Activated T-cell treated with anti-CD3 and anti-CD28 coated beads, Interleukin-2, amount 50 U/mL, for 72 hours (primary cell): Measurements from ENCODE around the gene CCDC142. TPM values are rescaled to one million over a fixed set of nuclear protein-coding genes. Genes with fewer than 3 reads are reported as not detected.
A peak's percentile ranks its signal among the peaks of the same experiment; 100 is the strongest.

ENCODE experiments used
- ATAC-seq, 2 donors: fragments of 150-1000 bp; cut with Tn5 transposase; replicated peaks in 1 of 2; 2 replicates each; pipeline ENCODE4 v1.10.0; 2021; ENCODE audit warnings: moderate library complexity in 2 of 2, mild to moderate bottlenecking in 1 of 2
- DNase-seq, 2 donors: peaks; one replicate each; pipeline ENCODE4 v3.0.0; 2021 to 2022; ENCODE audit warnings: mixed read lengths in 1 of 2
- H3K27ac Mint-ChIP-seq: one replicate; pipeline ENCODE4 v1.8.0; 2022; ENCODE audit warnings: mild to moderate bottlenecking, moderate library complexity, mixed read lengths
- H3K27me3 Mint-ChIP-seq: one replicate; pipeline ENCODE4 v1.8.0; 2022; ENCODE audit warnings: low read depth, mixed read lengths
- H3K36me3 Mint-ChIP-seq, 2 donors: one replicate each; pipeline ENCODE4 v1.8.0; 2022; ENCODE audit warnings: mixed read lengths in 2 of 2, mild to moderate bottlenecking in 1 of 2; ENCODE audit not compliant: insufficient read depth in 2 of 2
- H3K4me1 Mint-ChIP-seq: one replicate; pipeline ENCODE4 v1.8.0; 2022; ENCODE audit warnings: low read depth, mixed read lengths
- H3K4me3 Mint-ChIP-seq, 2 donors: one replicate each; pipeline ENCODE4 v1.8.0; 2022; ENCODE audit warnings: mild to moderate bottlenecking in 2 of 2, mixed read lengths in 2 of 2, moderate library complexity in 2 of 2
- H3K9me3 Mint-ChIP-seq, 2 donors: one replicate each; pipeline ENCODE4 v1.8.0; 2022; ENCODE audit warnings: mixed read lengths in 2 of 2
- total RNA-seq, 2 donors: library from RNA; stranded (reverse); gene quantifications; one replicate each; pipeline ENCODE4 v1.2.3, GENCODE V29; 2022

The CCDC142 gene
- total RNA-seq, 2 donors from 2014 or later = 9.0 to 9.5 TPM

GRCh38 chr2:74499940-74500577 lies 17.3 kb upstream of the CCDC142 start:
- no peak for DNase-seq
- no peak overlapping the region for H3K27ac Mint-ChIP-seq
- no peak for ATAC-seq
- peak overlapping the region in 1 of 2 donors; percentile 93 for H3K4me3 Mint-ChIP-seq
- peaks cover 3 to 10% of the 10 kb centered on the region in 2 donors for H3K36me3 Mint-ChIP-seq
- no peaks in the 10 kb centered on the region for H3K9me3 Mint-ChIP-seq
- peaks cover 49% of the 10 kb centered on the region for H3K4me1 Mint-ChIP-seq
- H3K27me3 Mint-ChIP-seq = peaks cover 70% of the 10 kb centered on the region

- H3K4me1 Mint-ChIP-seq = peaks cover 43% of the 10 kb centered on the region
- H3K27me3 Mint-ChIP-seq = peaks cover 64% of the 10 kb centered on the region
- DNase-seq (peak; percentile 48 to 51), ATAC-seq (peak; percentile 14 to 26)
- H3K9me3 Mint-ChIP-seq = no peaks in the 10 kb centered on the region
- H3K4me3 Mint-ChIP-seq = peak within 1 kb of the TSS; percentile 83 to 93
- H3K36me3 Mint-ChIP-seq = peaks cover 0 to 5% of the 10 kb centered on the region in 2 donors
- peak within 1 kb of the TSS; percentile 56 for H3K27ac Mint-ChIP-seq
These were observed 16.6 kb upstream of the CCDC142 start, which contains the start of gene LBX2 for GRCh38 chr2:74499267-74499939. Gene LBX2 (minus strand): TSS chr2:74499603. CDS start chr2:74499537, 66 bp downstream.

DNA sequence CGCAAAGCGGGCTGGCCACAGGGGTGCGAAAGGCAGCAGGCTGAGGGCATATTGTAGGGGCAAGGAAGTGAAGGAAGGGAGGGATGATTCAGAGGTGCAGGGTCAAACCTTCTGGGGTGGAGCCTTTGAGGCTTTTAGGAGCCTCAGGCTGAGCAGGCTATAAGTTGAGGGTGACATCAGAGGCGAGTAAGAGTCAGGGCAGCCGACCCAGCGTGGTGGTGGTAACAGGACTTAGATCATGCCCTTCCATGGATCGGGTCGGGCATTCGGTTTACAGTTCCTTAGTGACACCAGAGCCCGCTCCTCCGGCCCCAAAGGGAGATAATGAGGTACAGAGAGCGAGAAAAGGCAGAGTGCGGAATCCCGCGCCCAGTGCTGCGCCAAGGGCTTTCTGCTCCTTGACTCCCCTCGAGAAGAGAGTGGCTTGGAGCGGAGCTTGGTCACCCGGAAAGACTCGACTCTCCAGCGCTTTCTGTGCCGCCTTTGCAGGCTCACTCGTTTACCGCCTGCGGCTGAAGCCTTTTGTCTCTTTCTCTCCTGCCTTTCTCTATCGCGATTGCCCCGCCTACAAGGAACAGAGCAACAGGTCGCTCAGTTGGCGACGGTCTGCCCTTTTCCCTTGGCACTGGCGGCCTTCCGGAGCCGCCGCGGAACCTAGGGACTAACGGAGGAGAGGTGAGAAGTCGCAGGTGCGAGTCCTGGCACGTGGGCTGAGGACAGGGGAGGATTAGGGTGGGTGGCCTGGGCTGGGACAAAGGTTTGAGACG lies 15.9 kb upstream of the CCDC142 start:
- H3K4me1 Mint-ChIP-seq = peaks cover 36% of the 10 kb centered on the region
- ATAC-seq = peak; percentile 72 to 74
- peak overlapping the region; percentile 56 for H3K27ac Mint-ChIP-seq
- DNase-seq = peak; percentile 54 to 55
- peaks cover 57% of the 10 kb centered on the region for H3K27me3 Mint-ChIP-seq
- no peaks in the 10 kb centered on the region for H3K9me3 Mint-ChIP-seq
- H3K36me3 Mint-ChIP-seq = peaks cover 0 to 3% of the 10 kb centered on the region in 2 donors
- peak overlapping the region; percentile 83 to 93 for H3K4me3 Mint-ChIP-seq

GRCh38 chr2:74497777-74498499 lies 15.1 kb upstream of the CCDC142 start:
- Mint-ChIP-seq H3K27ac (no peak overlapping the region), H3K4me1 (peaks cover 30% of the 10 kb centered on the region), H3K36me3 (peaks cover 2 to 3% of the 10 kb centered on the region in 2 donors), H3K27me3 (peaks cover 54% of the 10 kb centered on the region), H3K9me3 (no peaks in the 10 kb centered on the region), H3K4me3 (peak overlapping the region; percentile 83 to 93)
- DNase-seq = peak; percentile 34 to 52
- peak; percentile 31 to 57 for ATAC-seq

DNA sequence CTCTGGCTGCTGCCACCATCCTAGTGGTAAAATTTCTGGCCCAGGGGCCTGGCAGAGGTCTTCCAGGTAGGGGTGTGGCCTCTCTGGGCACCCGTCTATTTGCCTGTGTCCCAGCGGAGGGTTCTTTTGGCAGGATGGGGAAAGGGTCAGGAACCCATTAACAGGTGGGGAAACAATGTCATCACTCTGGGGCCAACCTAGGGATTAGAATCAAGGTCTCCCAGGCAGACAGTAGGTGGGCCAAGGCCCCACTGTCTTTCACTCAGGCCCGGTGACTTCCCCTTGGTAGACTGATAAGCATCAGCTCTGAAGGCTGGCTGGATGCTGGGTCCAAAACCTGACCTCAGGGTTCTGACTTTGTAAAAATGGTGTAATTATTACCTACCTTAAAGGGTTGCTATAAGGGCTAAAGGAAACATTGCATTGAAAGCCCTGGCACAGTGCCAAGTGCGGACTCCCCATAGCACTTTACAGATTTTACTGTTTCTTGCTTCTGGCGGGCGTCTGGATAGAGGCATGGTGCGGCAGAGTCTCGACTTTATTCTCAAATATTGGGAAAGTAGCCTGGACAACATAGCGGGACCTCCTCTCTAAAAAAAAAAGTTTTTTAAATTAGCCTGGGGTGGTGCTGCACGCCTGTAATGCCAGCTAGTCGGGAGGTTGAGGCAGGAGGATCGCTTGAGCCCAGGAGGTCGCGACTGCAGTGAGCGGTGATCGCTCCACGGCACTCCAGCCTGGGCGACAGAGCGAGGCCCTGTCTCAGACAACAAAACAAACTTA lies 14.4 kb upstream of the CCDC142 start:
- DNase-seq = no peak
- no peak for ATAC-seq
- Mint-ChIP-seq H3K4me1 (peaks cover 28% of the 10 kb centered on the region), H3K27me3 (peaks cover 46% of the 10 kb centered on the region), H3K4me3 (peak overlapping the region; percentile 83 to 93), H3K36me3 (peaks cover 2 to 3% of the 10 kb centered on the region in 2 donors), H3K9me3 (no peaks in the 10 kb centered on the region), H3K27ac (no peak overlapping the region)

DNA sequence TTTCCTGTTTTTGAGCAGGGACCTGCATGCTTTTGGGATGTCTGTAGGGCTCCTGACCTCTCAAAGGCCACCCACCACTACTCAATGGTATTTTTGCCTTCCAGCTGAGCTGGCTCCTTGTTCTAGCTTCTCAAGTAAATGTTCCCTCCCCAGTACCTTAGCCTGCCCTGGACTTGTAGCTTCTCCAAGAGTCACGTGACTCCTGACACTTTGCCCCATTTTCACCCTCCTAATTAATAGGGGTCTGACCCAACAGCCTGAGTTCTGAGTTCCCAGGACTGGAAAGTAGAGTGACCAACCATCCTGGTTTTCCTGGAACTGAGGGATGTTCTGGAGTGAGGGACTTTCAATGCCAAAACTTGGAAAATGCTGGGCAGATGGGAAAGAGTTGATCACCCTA lies 12.6 kb upstream of the CCDC142 start:
- no peak for DNase-seq
- no peaks in the 10 kb centered on the region for H3K9me3 Mint-ChIP-seq
- H3K4me3 Mint-ChIP-seq = no peak overlapping the region
- ATAC-seq = no peak
- peaks cover 29% of the 10 kb centered on the region for H3K27me3 Mint-ChIP-seq
- peaks cover 21% of the 10 kb centered on the region for H3K4me1 Mint-ChIP-seq
- H3K27ac Mint-ChIP-seq = no peak overlapping the region
- H3K36me3 Mint-ChIP-seq = peaks cover 2 to 5% of the 10 kb centered on the region in 2 donors

DNA sequence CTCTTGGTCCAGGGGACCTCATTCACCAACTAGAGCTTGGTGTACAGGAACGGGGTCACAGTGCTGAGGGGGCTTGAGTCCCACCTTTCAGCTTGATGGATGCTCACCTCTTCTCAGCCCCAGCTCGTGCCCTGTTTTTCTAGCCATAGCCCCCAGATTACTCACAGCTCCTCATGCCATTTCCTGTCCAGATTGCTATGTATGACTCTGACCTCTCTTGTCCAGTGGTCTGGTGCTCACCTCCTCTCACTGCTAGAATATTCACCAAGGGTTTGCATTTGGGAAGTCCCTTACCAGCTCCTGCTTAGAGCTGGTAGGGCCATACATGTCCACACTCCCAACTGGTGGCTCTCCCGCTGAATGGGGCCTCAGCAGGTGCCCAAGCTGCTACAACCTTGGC lies 10.7 kb upstream of the CCDC142 start:
- no peak overlapping the region for H3K4me3 Mint-ChIP-seq
- DNase-seq (no peak), ATAC-seq (no peak)
- H3K4me1 Mint-ChIP-seq = peaks cover 13% of the 10 kb centered on the region
- peaks cover 2 to 8% of the 10 kb centered on the region in 2 donors for H3K36me3 Mint-ChIP-seq
- H3K9me3 Mint-ChIP-seq = no peaks in the 10 kb centered on the region
- H3K27ac Mint-ChIP-seq = no peak overlapping the region
- H3K27me3 Mint-ChIP-seq = peaks cover 13% of the 10 kb centered on the region

DNA sequence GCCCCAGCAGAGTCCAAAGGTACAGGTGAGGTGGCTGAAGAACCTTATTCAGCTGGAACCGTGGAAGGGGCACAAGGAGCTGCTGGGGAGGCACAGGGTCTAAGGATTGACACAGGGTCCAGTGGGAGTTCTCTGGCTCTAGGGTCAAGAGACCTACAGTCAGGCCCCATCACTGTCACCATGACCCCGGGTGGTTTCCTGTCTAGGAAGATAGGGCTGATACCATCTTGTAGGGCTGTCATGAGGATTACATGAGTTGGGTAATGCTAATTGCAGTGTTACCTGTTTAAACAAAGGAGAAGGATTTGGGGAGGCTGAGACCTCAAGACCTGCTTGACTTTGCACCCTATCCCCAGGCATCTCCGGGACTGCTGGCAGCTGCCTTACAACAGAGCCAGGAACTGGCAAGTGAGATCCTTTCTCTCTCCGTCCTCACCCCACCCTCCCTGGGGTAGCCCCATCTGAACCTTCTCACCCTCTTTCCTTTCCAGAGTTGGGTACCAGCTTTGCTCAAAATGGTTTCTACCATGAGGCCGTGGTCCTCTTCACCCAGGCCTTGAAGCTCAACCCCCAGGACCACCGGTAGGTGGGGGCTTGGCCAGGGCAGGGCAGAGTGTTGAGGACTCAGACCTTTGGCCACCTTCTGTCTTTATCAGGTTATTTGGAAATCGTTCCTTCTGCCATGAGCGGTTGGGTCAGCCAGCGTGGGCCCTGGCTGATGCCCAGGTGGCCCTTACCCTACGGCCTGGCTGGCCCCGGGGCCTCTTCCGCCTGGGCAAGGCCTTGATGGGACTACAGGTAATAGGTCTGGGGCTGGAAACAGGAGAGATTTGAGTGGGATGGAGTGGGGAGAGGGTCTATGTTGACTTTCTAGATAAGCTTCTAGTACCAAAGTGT lies 9.1 kb upstream of the CCDC142 start:
- Mint-ChIP-seq H3K4me1 (no peaks in the 10 kb centered on the region), H3K27me3 (no peaks in the 10 kb centered on the region), H3K9me3 (no peaks in the 10 kb centered on the region), H3K36me3 (peaks cover 2 to 5% of the 10 kb centered on the region in 2 donors), H3K27ac (no peak overlapping the region), H3K4me3 (no peak overlapping the region)
- DNase-seq (no peak), ATAC-seq (no peak)

- no peaks in the 10 kb centered on the region for H3K9me3 Mint-ChIP-seq
- H3K4me3 Mint-ChIP-seq = no peak overlapping the region
- H3K36me3 Mint-ChIP-seq = peaks cover 4 to 12% of the 10 kb centered on the region in 2 donors
- peaks cover 4% of the 10 kb centered on the region for H3K4me1 Mint-ChIP-seq
- no peak for DNase-seq
- H3K27me3 Mint-ChIP-seq = no peaks in the 10 kb centered on the region
- H3K27ac Mint-ChIP-seq = no peak overlapping the region
- ATAC-seq = no peak
These were observed 7.1 kb upstream of the CCDC142 start for GRCh38 chr2:74489906-74490305.

DNA sequence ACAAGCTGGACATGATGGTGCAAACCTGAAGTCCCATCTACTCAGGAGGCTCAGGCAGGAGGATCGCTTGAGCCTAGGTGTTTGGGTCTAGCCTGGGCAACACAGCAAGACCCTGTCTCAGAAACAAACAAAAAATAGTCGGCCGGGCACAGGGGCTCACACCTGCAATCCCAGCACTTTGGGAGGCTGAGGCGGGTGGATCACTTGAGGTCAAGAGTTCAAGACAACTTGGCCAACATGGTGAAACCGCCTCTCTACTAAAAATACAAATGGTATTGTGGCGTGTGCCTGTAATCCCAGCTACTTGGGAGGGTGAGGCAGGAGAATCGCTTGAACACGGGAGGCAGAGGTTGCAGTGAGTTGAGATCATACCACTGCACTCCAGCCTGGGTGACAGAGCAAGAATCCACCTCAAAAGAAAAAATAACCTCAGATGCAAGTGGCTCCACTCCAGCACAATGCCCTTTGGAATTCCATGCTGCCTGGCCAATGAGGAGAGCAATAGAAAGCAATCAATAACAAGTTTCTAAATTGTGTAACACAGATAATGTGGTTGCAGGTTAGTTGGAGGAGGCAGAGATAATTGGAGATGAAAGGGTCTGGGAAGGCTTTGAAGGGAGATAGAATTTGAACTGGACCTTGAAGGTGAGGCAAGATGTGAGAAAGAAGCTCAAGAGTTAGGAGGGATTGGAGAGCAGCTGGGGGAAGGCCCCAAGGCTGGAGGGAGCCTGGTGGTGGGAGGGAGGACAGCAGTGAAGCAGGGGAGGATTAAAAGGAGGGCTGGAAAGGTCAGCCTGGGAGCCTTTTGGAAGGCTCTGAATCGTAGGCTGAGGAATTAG lies 6.1 kb upstream of the CCDC142 start:
- H3K27ac Mint-ChIP-seq = peak overlapping the region; percentile 6
- DNase-seq = no peak
- H3K9me3 Mint-ChIP-seq = no peaks in the 10 kb centered on the region
- H3K27me3 Mint-ChIP-seq = no peaks in the 10 kb centered on the region
- peaks cover 11% of the 10 kb centered on the region for H3K4me1 Mint-ChIP-seq
- peaks cover 4 to 12% of the 10 kb centered on the region in 2 donors for H3K36me3 Mint-ChIP-seq
- ATAC-seq = no peak
- H3K4me3 Mint-ChIP-seq = no peak overlapping the region

DNA sequence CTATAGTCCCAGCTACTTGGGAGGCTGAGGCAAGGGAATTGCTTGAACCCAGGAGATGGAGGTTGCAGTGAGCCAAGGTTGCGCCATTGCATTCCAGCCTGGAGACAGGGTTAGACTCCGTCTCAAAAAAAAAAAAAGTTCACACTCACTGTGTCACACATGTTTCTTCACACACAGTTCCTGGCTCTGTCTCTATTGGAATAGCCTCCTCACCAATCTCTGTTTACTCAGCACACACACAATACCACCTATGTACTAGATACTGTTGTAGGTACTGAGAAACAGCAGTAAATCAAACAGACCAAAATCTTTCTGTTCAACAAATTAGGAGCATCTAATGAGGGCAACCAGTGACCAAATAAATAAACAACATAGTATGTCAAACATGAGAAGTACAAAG lies 3.3 kb upstream of the CCDC142 start:
- no peaks in the 10 kb centered on the region for H3K27me3 Mint-ChIP-seq
- no peak overlapping the region for H3K27ac Mint-ChIP-seq
- no peak for DNase-seq
- H3K9me3 Mint-ChIP-seq = no peaks in the 10 kb centered on the region
- peaks cover 21% of the 10 kb centered on the region for H3K4me1 Mint-ChIP-seq
- no peak overlapping the region for H3K4me3 Mint-ChIP-seq
- no peak for ATAC-seq
- peaks cover 2 to 17% of the 10 kb centered on the region in 2 donors for H3K36me3 Mint-ChIP-seq
